Stimulated activated memory B cell treated with anti-CD40 and anti-IgM and Interleukin-4, amounts not matched to agents 10 μg/mL and 1 μg/mL and 100 μg/mL, for 72 hours (primary cell): ENCODE data around the gene WDR5.

Source experiments
- ATAC-seq: fragments of 150-1000 bp; cut with Tn5 transposase; 2 replicates; pipeline ENCODE4 v1.10.0; 2021
- H3K27ac Mint-ChIP-seq: one replicate; pipeline ENCODE4 v1.8.0; 2022; ENCODE audit warnings: mild to moderate bottlenecking, mixed read lengths
- H3K27me3 Mint-ChIP-seq: one replicate; pipeline ENCODE4 v1.8.0; 2022; ENCODE audit warnings: mixed read lengths
- H3K36me3 Mint-ChIP-seq: one replicate; pipeline ENCODE4 v1.8.0; 2022; ENCODE audit warnings: mixed read lengths
- H3K4me1 Mint-ChIP-seq: one replicate; pipeline ENCODE4 v1.8.0; 2022; ENCODE audit warnings: mixed read lengths
- H3K4me3 Mint-ChIP-seq: one replicate; pipeline ENCODE4 v1.8.0; 2022; ENCODE audit warnings: mild to moderate bottlenecking, moderate library complexity, mixed read lengths
- H3K9me3 Mint-ChIP-seq: one replicate; pipeline ENCODE4 v1.8.0; 2022; ENCODE audit warnings: mixed read lengths

WDR5 gene

GRCh38 chr9:134127065-134127580 is 8.8 kb upstream of the WDR5 start:
- Mint-ChIP-seq H3K27ac (no peak overlapping the region), H3K4me1 (peaks cover 27% of the 10 kb centered on the region), H3K27me3 (peaks cover 49% of the 10 kb centered on the region), H3K4me3 (no peak overlapping the region), H3K36me3 (no peaks in the 10 kb centered on the region), H3K9me3 (no peaks in the 10 kb centered on the region)
- ATAC-seq: no peak

DNA sequence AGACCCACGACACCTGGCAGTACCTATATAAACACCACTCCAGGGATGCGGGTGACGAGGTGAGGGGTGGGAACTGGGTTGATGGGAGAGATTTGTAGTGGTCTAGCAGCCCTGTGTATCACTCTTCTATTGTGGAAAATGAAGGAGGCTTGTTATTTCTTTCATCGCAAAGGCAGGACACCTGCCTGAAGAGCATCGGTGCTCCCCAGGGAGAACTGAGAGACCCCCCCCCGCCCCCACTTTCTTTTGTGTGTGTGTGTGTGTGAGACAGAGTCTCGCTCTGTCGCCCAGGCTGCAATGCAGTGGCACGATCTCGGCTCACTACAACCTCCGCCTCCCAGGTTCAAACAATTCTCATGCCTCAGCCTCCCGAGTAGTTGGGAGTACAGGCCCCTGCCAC is 8.3 kb upstream of the WDR5 start:
- peaks cover 27% of the 10 kb centered on the region for H3K4me1 Mint-ChIP-seq
- H3K36me3 Mint-ChIP-seq: no peaks in the 10 kb centered on the region
- H3K9me3 Mint-ChIP-seq: no peaks in the 10 kb centered on the region
- H3K4me3 Mint-ChIP-seq: no peak overlapping the region
- peaks cover 49% of the 10 kb centered on the region for H3K27me3 Mint-ChIP-seq
- H3K27ac Mint-ChIP-seq: no peak overlapping the region
- ATAC-seq: no peak

DNA sequence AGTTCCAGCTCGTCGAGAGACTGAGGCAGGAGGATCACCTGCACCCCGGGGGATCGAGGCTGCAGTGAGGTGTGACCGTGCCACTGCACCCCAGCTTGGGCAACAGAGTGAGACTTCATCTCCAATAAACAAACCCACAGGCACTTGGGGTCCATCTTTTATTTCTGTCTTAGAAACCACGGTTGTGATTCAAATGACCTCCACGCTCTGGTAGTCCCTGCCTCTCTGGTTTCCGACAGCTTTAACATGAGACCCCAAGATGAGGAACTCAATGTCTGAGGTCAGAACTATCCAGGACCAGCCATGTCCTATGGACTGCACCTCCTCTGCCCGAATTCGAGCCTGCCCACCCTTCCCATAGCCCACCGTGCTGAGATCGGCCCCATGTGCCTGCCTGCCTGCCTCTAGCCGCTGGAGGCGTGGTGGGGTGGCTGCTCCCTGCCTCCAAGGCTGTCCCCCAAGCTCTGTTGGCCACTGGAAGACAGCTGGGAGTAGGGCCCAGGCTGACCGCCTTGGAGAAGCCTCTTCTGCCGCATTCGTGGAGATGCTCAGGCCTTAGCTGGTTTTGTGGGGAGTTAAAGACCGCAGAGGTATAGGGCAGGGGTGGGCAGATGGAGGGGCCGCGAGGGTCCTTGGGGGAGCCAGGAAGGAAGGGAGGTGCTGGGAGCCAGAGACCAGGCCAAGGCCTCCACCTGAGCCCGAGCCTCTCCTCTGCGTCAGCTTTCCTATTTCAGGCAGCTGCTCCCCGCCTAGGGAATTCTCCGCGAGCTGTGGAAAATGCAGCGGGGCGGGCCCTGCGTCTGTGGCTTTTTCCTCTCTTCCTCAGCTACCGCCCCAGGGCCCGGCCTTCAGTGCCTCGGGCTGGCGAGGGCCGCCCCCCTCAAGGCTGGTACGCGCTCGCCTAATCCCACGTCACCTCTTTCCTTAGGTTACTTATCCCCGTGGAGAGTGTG is 6.9 kb upstream of the WDR5 start:
- Mint-ChIP-seq H3K27me3 (peaks cover 49% of the 10 kb centered on the region), H3K9me3 (no peaks in the 10 kb centered on the region), H3K27ac (no peak overlapping the region), H3K4me1 (peaks cover 28% of the 10 kb centered on the region), H3K4me3 (no peak overlapping the region), H3K36me3 (no peaks in the 10 kb centered on the region)
- peak; percentile 34 for ATAC-seq

GRCh38 chr9:134130503-134131375 is 5.1 kb upstream of the WDR5 start:
- H3K9me3 Mint-ChIP-seq: no peaks in the 10 kb centered on the region
- no peaks in the 10 kb centered on the region for H3K36me3 Mint-ChIP-seq
- H3K27ac Mint-ChIP-seq: no peak overlapping the region
- no peak overlapping the region for H3K4me3 Mint-ChIP-seq
- no peak for ATAC-seq
- H3K4me1 Mint-ChIP-seq: peaks cover 40% of the 10 kb centered on the region
- H3K27me3 Mint-ChIP-seq: peaks cover 40% of the 10 kb centered on the region

GRCh38 chr9:134131471-134132207 is 4.2 kb upstream of the WDR5 start:
- Mint-ChIP-seq H3K36me3 (no peaks in the 10 kb centered on the region), H3K27ac (no peak overlapping the region), H3K9me3 (no peaks in the 10 kb centered on the region), H3K27me3 (peaks cover 32% of the 10 kb centered on the region), H3K4me3 (no peak overlapping the region), H3K4me1 (peaks cover 42% of the 10 kb centered on the region)
- no peak for ATAC-seq

GRCh38 chr9:134132208-134132870 is 3.5 kb upstream of the WDR5 start:
- peaks cover 25% of the 10 kb centered on the region for H3K27me3 Mint-ChIP-seq
- H3K9me3 Mint-ChIP-seq: no peaks in the 10 kb centered on the region
- no peaks in the 10 kb centered on the region for H3K36me3 Mint-ChIP-seq
- ATAC-seq: no peak
- no peak overlapping the region for H3K4me3 Mint-ChIP-seq
- H3K27ac Mint-ChIP-seq: no peak overlapping the region
- H3K4me1 Mint-ChIP-seq: peaks cover 45% of the 10 kb centered on the region

DNA sequence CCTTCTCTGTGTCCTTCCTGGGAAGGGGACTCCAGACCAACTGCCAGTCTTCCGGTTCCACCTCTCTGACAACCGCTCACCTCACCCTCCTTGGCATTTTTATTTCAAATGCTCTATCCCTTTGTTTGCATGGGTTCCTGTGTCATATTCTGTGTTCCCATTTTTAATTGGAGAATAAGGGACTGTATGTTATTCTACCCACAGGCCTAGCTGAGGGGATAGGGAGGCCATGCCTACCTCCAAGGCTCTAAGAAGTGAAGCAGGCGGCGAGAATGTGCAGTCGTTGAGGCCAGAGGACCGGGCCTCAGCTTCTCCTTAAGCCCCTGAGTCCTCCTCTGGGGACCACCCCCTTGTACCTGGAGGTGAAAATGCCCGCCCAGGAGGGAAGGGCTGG is 936 bp upstream of the WDR5 start:
- Mint-ChIP-seq H3K4me3 (peak overlapping the region; percentile 98), H3K4me1 (peaks cover 42% of the 10 kb centered on the region), H3K27me3 (no peaks in the 10 kb centered on the region), H3K36me3 (peaks cover 15% of the 10 kb centered on the region), H3K9me3 (no peaks in the 10 kb centered on the region), H3K27ac (peak overlapping the region; percentile 97)
- ATAC-seq: no peak

DNA sequence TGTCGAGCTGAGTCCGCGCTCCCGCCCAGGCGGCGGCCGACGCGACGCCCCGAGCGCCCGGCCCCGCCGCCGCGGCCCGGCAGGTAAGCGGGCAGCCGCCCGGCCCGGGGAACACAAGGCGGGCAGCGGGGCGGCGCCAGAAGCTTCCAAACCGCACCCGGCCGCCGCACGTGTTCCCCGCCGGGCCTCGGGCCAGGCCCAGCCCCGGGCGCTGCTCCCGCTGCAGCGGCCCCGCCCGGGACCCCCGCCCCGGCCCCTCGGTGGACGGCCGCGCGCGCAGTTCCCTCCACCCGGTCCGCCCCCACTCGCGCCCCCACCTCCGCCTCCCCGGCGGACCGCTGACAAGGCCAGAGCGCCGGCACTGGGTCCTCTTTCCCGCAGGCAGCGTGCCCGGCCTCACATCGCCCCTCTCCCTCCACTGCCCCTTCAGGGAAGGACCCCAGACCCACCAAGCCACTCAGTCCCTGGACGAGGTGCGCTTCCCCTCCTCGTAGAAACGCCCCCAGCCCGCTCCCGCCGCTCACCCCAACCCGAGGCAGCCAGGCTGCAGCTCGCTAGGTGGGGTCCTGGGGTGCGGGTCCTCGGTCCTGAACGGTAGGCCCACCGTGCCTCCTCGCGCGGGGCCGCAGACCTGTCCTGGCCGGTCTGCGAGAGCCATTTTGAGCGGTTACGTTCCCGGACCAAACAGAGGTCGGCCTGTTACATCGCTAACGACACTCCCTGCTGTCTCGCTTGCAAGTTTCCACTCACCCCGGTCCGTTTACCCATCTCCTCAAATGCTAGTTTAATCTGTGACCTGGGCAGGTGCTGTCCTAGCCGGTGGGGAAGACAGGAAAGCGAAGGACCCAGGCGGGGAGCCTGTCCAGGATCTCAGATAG is 475 bp downstream of the WDR5 start:
- Mint-ChIP-seq H3K4me3 (peak overlapping the region; percentile 95), H3K27ac (peak overlapping the region; percentile 97), H3K4me1 (peaks cover 53% of the 10 kb centered on the region), H3K36me3 (peaks cover 30% of the 10 kb centered on the region), H3K27me3 (no peaks in the 10 kb centered on the region), H3K9me3 (no peaks in the 10 kb centered on the region)
- peak; percentile 55 for ATAC-seq

DNA sequence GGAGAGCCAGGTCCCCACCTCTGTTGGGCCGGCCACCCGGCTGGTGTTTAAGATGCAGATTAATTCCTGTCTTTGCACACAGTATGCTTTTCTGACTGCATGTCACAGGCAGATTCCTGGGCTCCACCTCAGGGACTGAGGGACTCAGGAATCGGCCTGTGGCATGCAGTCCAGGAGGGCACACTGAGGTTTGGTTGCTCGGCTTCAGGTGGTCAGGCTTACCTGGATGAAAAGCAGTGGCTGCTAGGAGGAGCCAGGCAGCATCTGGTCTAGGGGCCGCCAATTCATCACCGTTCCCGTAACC is 1.1 kb downstream of the WDR5 start:
- Mint-ChIP-seq H3K27ac (peak overlapping the region; percentile 97), H3K4me3 (peak overlapping the region; percentile 95), H3K9me3 (no peaks in the 10 kb centered on the region), H3K27me3 (no peaks in the 10 kb centered on the region), H3K36me3 (peaks cover 35% of the 10 kb centered on the region), H3K4me1 (peaks cover 53% of the 10 kb centered on the region)
- ATAC-seq: no peak

- peak overlapping the region; percentile 51 for H3K4me3 Mint-ChIP-seq
- peak overlapping the region; percentile 40 for H3K27ac Mint-ChIP-seq
- H3K9me3 Mint-ChIP-seq: no peaks in the 10 kb centered on the region
- H3K36me3 Mint-ChIP-seq: peaks cover 47% of the 10 kb centered on the region
- no peak for ATAC-seq
- H3K27me3 Mint-ChIP-seq: no peaks in the 10 kb centered on the region
- peaks cover 53% of the 10 kb centered on the region for H3K4me1 Mint-ChIP-seq
Observed at GRCh38 chr9:134138292-134138691, 2.4 kb downstream of the WDR5 start.

DNA sequence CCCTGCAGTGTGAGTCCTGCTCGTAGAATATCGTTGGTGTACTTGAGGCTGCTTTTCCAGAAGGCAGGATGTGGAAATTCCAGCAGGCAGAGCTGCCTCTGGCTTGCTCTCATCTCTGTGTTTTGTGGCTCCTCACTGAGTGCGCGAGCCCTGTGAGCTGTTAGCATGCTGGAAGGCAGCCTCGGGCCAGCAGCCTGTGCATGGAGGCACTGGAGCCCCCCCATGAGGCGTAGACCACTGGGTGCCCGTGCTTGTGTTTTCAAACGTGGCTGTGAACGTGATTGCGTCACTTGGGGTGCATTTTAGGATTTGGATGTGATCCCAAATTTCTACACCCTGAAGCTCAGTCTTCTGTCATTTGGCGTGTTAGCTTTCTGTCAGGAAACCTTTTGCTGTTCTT is 3.2 kb downstream of the WDR5 start:
- H3K4me1 Mint-ChIP-seq: peaks cover 52% of the 10 kb centered on the region

DNA sequence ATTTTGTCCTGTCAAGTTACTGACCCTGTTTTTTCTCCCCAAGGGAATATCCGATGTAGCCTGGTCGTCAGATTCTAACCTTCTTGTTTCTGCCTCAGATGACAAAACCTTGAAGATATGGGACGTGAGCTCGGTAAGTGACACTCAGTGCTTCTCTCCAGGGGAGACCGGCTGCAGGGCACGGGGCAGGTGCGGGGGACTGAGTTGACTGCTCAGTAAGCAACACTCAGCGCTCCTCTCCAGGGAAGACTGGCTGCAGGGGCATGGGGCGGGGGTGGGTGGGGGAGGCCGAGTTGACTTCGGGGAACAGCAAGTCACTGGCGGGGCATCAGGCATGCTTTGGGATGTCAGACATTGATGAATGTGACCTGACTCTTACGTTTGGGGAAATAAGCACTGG is 6.0 kb downstream of the WDR5 start:
- Mint-ChIP-seq H3K27ac (no peak overlapping the region), H3K36me3 (peaks cover 66% of the 10 kb centered on the region), H3K27me3 (no peaks in the 10 kb centered on the region)

More for the DNA sequence above, 3.2 kb downstream of the WDR5 start:
- no peaks in the 10 kb centered on the region for H3K27me3 Mint-ChIP-seq
- no peaks in the 10 kb centered on the region for H3K9me3 Mint-ChIP-seq
- H3K4me3 Mint-ChIP-seq: no peak overlapping the region
- peak overlapping the region; percentile 40 for H3K27ac Mint-ChIP-seq
- H3K36me3 Mint-ChIP-seq: peaks cover 48% of the 10 kb centered on the region
- ATAC-seq: no peak

DNA sequence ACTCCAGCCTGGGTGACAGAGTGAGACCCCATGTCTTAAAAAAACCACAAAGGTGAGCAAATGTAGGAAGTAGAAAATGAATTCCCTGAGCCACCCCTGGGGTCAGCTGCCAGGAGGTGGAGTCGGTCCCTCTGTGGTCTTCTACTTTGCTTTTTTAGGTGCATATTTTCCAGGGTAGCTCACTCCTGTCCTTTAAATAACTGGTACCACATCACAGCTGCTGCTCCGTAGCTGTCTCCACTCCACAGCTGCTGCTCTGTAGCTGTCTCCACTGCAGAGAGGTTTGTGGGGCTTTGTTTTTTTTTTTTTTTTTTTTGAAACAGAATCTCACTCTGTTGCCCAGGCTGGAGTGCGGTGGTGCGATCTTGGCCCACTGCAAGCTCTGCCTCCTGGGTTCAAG is 8.9 kb downstream of the WDR5 start:
- no peaks in the 10 kb centered on the region for H3K27me3 Mint-ChIP-seq
- no peak overlapping the region for H3K4me3 Mint-ChIP-seq
- H3K36me3 Mint-ChIP-seq: peaks cover 77% of the 10 kb centered on the region
- H3K27ac Mint-ChIP-seq: no peak overlapping the region
- no peaks in the 10 kb centered on the region for H3K9me3 Mint-ChIP-seq
- no peak for ATAC-seq
- H3K4me1 Mint-ChIP-seq: peaks cover 27% of the 10 kb centered on the region

More for the DNA sequence above, 6.0 kb downstream of the WDR5 start:
- H3K4me3 Mint-ChIP-seq: no peak overlapping the region
- no peaks in the 10 kb centered on the region for H3K9me3 Mint-ChIP-seq
- no peak for ATAC-seq
- H3K4me1 Mint-ChIP-seq: peaks cover 35% of the 10 kb centered on the region

DNA sequence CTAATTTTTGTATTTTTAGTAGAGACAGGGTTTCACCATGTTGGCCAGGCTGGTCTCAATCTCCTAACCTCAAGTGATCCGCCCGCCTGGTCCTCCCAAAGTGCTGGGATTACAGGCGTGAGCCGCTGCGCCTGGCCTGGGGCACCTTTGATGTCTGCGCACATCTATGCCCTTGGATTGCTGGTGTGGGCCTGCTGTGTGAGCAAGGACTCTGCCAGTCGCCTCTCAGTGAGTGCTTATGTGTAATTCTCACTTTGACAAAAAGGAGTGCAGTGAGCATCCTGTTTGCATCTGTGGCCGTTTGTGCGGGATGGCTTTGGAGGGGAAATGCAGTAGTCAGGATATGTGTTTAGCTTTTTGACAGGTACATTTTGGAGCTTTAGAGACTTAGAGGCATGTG is 9.4 kb downstream of the WDR5 start:
- H3K4me1 Mint-ChIP-seq: peaks cover 22% of the 10 kb centered on the region
- no peak for ATAC-seq

More for the DNA sequence above, 9.4 kb downstream of the WDR5 start:
- Mint-ChIP-seq H3K27ac (no peak overlapping the region), H3K27me3 (no peaks in the 10 kb centered on the region), H3K9me3 (no peaks in the 10 kb centered on the region), H3K4me3 (no peak overlapping the region), H3K36me3 (peaks cover 73% of the 10 kb centered on the region)
